HEK293 (cell line): Measurements from ENCODE around the gene PKIB.
A peak's percentile ranks its signal among the peaks of the same experiment; 100 is the strongest.

ENCODE experiments used
- AEBP2 ChIP-seq: fragments of 450-650 bp; formaldehyde crosslinking; IDR thresholded peaks from 2 replicates; pipeline ENCODE4 v1.5.1; 2016; ENCODE audit warnings: missing biosample characterization, missing genetic modification characterization, borderline replicate concordance
- FEZF1 ChIP-seq: fragments of 450-650 bp; formaldehyde crosslinking; IDR thresholded peaks from 2 replicates; pipeline ENCODE4 v1.5.1; 2016; ENCODE audit warnings: missing biosample characterization, missing genetic modification characterization
- GLIS1 ChIP-seq: fragments of 450-650 bp; formaldehyde crosslinking; IDR thresholded peaks from 2 replicates; pipeline ENCODE4 v1.5.1; 2016; ENCODE audit warnings: missing biosample characterization, missing genetic modification characterization
- HOXD13 ChIP-seq: sonication (generic); formaldehyde crosslinking; IDR thresholded peaks from 2 replicates; pipeline ENCODE4 v1.8.0; 2022; ENCODE audit warnings: missing genetic modification reagents, borderline replicate concordance
- MYNN ChIP-seq: fragments of 450-650 bp; formaldehyde crosslinking; IDR thresholded peaks from 2 replicates; pipeline ENCODE4 v1.5.1; 2016; ENCODE audit warnings: missing biosample characterization, missing genetic modification characterization, borderline replicate concordance
- TCF7L2 ChIP-seq: IDR thresholded peaks from 2 replicates; pipeline ENCODE4 v1.6.1; 2011; ENCODE audit warnings: low read depth, mild to moderate bottlenecking, inconsistent platforms, low read length, moderate library complexity, borderline replicate concordance
- ZBTB1 ChIP-seq: fragments of 450-650 bp; formaldehyde crosslinking; IDR thresholded peaks from 2 replicates; pipeline ENCODE4 v1.5.1; 2016; ENCODE audit warnings: missing biosample characterization, missing genetic modification characterization
- ZFP41 ChIP-seq: fragments of 450-650 bp; formaldehyde crosslinking; IDR thresholded peaks from 2 replicates; pipeline ENCODE4 v1.5.1; 2016; ENCODE audit warnings: missing biosample characterization, missing genetic modification characterization, borderline replicate concordance
- ZNF112 ChIP-seq: fragments of 450-650 bp; formaldehyde crosslinking; IDR thresholded peaks from 2 replicates; pipeline ENCODE4 v1.5.0; 2017; ENCODE audit warnings: missing biosample characterization, missing genetic modification characterization
- ZNF121 ChIP-seq: fragments of 450-650 bp; formaldehyde crosslinking; IDR thresholded peaks from 2 replicates; pipeline ENCODE4 v1.5.1; 2016; ENCODE audit warnings: missing biosample characterization, missing genetic modification characterization
- ZNF155 ChIP-seq: fragments of 450-650 bp; formaldehyde crosslinking; IDR thresholded peaks from 2 replicates; pipeline ENCODE4 v1.5.1; 2016; ENCODE audit warnings: missing biosample characterization, missing genetic modification characterization
- ZNF214 ChIP-seq: fragments of 450-650 bp; formaldehyde crosslinking; IDR thresholded peaks from 2 replicates; pipeline ENCODE4 v1.5.1; 2017; ENCODE audit warnings: missing biosample characterization, mild to moderate bottlenecking, missing genetic modification characterization, borderline replicate concordance
- ZNF24 ChIP-seq: fragments of 450-650 bp; formaldehyde crosslinking; IDR thresholded peaks from 2 replicates; pipeline ENCODE4 v1.5.1; 2016; ENCODE audit warnings: missing biosample characterization, missing genetic modification characterization
- ZNF292 ChIP-seq: fragments of 450-650 bp; formaldehyde crosslinking; IDR thresholded peaks from 2 replicates; pipeline ENCODE4 v1.5.1; 2016; ENCODE audit warnings: low read depth, missing biosample characterization, missing genetic modification characterization, borderline replicate concordance
- ZNF423 ChIP-seq: fragments of 450-650 bp; formaldehyde crosslinking; IDR thresholded peaks from 2 replicates; pipeline ENCODE4 v1.5.1; 2016; ENCODE audit warnings: missing biosample characterization, missing genetic modification characterization
- ZNF473 ChIP-seq: fragments of 450-650 bp; formaldehyde crosslinking; IDR thresholded peaks from 2 replicates; pipeline ENCODE4 v1.5.1; 2017; ENCODE audit warnings: missing biosample characterization, missing genetic modification characterization
- ZNF48 ChIP-seq: fragments of 450-650 bp; formaldehyde crosslinking; IDR thresholded peaks from 2 replicates; pipeline ENCODE4 v1.5.1; 2016; ENCODE audit warnings: missing biosample characterization, missing genetic modification characterization
- ZNF488 ChIP-seq: fragments of 450-650 bp; formaldehyde crosslinking; IDR thresholded peaks from 2 replicates; pipeline ENCODE4 v1.5.1; 2016; ENCODE audit warnings: missing biosample characterization, missing genetic modification characterization
- ZNF510 ChIP-seq: fragments of 450-650 bp; formaldehyde crosslinking; IDR thresholded peaks from 2 replicates; pipeline ENCODE4 v1.5.1; 2018; ENCODE audit warnings: mild to moderate bottlenecking, missing genetic modification characterization, missing biosample characterization; ENCODE audit not compliant: insufficient replicate concordance
- ZNF514 ChIP-seq: fragments of 450-650 bp; formaldehyde crosslinking; IDR thresholded peaks from 2 replicates; pipeline ENCODE4 v1.5.1; 2016; ENCODE audit warnings: missing biosample characterization, missing genetic modification characterization
- ZNF558 ChIP-seq: fragments of 450-650 bp; formaldehyde crosslinking; IDR thresholded peaks from 2 replicates; pipeline ENCODE4 v1.5.1; 2016; ENCODE audit warnings: missing biosample characterization, missing genetic modification characterization
- ZNF571 ChIP-seq: fragments of 450-650 bp; formaldehyde crosslinking; IDR thresholded peaks from 2 replicates; pipeline ENCODE4 v1.5.0; 2017; ENCODE audit warnings: missing biosample characterization, missing genetic modification characterization
- ZNF585B ChIP-seq: fragments of 450-650 bp; formaldehyde crosslinking; IDR thresholded peaks from 2 replicates; pipeline ENCODE4 v1.5.1; 2016; ENCODE audit warnings: missing biosample characterization, missing genetic modification characterization
- ZNF596 ChIP-seq: fragments of 450-650 bp; IDR thresholded peaks from 2 replicates; pipeline ENCODE4 v1.5.0; 2018; ENCODE audit warnings: missing biosample characterization, mild to moderate bottlenecking, missing genetic modification characterization, moderate library complexity
- ZNF621 ChIP-seq: fragments of 450-650 bp; formaldehyde crosslinking; IDR thresholded peaks from 2 replicates; pipeline ENCODE4 v1.5.1; 2017; ENCODE audit warnings: missing biosample characterization, missing genetic modification characterization
- ZNF624 ChIP-seq: fragments of 450-650 bp; formaldehyde crosslinking; IDR thresholded peaks from 2 replicates; pipeline ENCODE4 v1.5.1; 2017; ENCODE audit warnings: missing biosample characterization, missing genetic modification characterization
- ZNF664 ChIP-seq: fragments of 450-650 bp; formaldehyde crosslinking; IDR thresholded peaks from 2 replicates; pipeline ENCODE4 v1.5.1; 2016; ENCODE audit warnings: missing biosample characterization, missing genetic modification characterization
- ZNF704 ChIP-seq: fragments of 450-650 bp; formaldehyde crosslinking; IDR thresholded peaks from 2 replicates; pipeline ENCODE4 v1.5.1; 2016; ENCODE audit warnings: missing biosample characterization, missing genetic modification characterization
- TF ChIP-seq, protein P1 (sequence below): fragments of 450-650 bp; IDR thresholded peaks from 2 replicates; pipeline ENCODE4 v1.5.1; 2018; ENCODE audit warnings: missing biosample characterization, mild to moderate bottlenecking, missing genetic modification characterization
- TF ChIP-seq, protein P2 (sequence below): fragments of 450-650 bp; formaldehyde crosslinking; conservative IDR thresholded peaks from 2 replicates; pipeline ENCODE4 v1.5.1; 2016; ENCODE audit warnings: low read depth, missing biosample characterization, missing genetic modification characterization

The PKIB gene

GRCh38 chr6:122609881-122610689 lies at the start of gene PKIB (continued):
- TF ChIP-seq, protein P1, sequence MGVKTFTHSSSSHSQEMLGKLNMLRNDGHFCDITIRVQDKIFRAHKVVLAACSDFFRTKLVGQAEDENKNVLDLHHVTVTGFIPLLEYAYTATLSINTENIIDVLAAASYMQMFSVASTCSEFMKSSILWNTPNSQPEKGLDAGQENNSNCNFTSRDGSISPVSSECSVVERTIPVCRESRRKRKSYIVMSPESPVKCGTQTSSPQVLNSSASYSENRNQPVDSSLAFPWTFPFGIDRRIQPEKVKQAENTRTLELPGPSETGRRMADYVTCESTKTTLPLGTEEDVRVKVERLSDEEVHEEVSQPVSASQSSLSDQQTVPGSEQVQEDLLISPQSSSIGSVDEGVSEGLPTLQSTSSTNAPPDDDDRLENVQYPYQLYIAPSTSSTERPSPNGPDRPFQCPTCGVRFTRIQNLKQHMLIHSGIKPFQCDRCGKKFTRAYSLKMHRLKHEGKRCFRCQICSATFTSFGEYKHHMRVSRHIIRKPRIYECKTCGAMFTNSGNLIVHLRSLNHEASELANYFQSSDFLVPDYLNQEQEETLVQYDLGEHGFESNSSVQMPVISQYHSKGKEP (tag by site-specific recombination): peak; percentile 48; the same call in 1 of the 2 replicates
- no peak for TF ChIP-seq ZNF624 (tag by site-specific recombination)
- TF ChIP-seq, protein P2, sequence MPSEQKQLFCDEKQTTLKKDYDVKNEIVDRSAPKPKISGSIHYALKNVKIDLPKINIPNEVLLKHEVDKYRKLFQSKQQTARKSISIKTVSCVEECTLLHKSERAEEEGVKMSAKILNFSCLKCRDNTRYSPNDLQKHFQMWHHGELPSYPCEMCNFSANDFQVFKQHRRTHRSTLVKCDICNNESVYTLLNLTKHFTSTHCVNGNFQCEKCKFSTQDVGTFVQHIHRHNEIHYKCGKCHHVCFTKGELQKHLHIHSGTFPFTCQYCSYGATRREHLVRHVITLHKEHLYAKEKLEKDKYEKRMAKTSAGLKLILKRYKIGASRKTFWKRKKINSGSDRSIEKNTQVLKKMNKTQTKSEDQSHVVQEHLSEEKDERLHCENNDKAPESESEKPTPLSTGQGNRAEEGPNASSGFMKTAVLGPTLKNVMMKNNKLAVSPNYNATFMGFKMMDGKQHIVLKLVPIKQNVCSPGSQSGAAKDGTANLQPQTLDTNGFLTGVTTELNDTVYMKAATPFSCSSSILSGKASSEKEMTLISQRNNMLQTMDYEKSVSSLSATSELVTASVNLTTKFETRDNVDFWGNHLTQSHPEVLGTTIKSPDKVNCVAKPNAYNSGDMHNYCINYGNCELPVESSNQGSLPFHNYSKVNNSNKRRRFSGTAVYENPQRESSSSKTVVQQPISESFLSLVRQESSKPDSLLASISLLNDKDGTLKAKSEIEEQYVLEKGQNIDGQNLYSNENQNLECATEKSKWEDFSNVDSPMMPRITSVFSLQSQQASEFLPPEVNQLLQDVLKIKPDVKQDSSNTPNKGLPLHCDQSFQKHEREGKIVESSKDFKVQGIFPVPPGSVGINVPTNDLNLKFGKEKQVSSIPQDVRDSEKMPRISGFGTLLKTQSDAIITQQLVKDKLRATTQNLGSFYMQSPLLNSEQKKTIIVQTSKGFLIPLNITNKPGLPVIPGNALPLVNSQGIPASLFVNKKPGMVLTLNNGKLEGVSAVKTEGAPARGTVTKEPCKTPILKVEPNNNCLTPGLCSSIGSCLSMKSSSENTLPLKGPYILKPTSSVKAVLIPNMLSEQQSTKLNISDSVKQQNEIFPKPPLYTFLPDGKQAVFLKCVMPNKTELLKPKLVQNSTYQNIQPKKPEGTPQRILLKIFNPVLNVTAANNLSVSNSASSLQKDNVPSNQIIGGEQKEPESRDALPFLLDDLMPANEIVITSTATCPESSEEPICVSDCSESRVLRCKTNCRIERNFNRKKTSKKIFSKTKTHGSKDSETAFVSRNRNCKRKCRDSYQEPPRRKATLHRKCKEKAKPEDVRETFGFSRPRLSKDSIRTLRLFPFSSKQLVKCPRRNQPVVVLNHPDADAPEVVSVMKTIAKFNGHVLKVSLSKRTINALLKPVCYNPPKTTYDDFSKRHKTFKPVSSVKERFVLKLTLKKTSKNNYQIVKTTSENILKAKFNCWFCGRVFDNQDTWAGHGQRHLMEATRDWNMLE (tag by site-specific recombination): 0 out of 2 replicates have a peak, but pooled peaks have one; percentile 32
- TF ChIP-seq ZNF112: no peak
- TF ChIP-seq ZNF423 (tag by site-specific recombination): peak; percentile 55; the same call in 1 of the 2 replicates
- TF ChIP-seq ZNF571 (tag by site-specific recombination): no peak
- TF ChIP-seq ZNF585B (tag by site-specific recombination): no peak
- no peak; the same call in 1 of the 2 replicates for TF ChIP-seq ZNF24 (tag by site-specific recombination)
- no peak for TF ChIP-seq ZNF48 (tag by site-specific recombination)
- no peak for TF ChIP-seq ZNF558
- no peak for TF ChIP-seq ZNF473 (tag by site-specific recombination)
- no peak for TF ChIP-seq MYNN
- 0 out of 2 replicates have a peak, but pooled peaks have one; percentile 18 for TF ChIP-seq ZNF488 (tag by site-specific recombination)
- no peak for TF ChIP-seq ZNF121 (tag by site-specific recombination)
- TF ChIP-seq TCF7L2: peak; percentile 60; the same call in 1 of the 2 replicates
- TF ChIP-seq ZNF155 (tag by site-specific recombination): no peak
- no peak for TF ChIP-seq ZNF704 (tag by site-specific recombination)
- no peak for TF ChIP-seq ZNF292 (tag by site-specific recombination)
- peak; percentile 90 for TF ChIP-seq FEZF1
- TF ChIP-seq ZNF510 (tag by site-specific recombination): peak; percentile 44
- no peak for TF ChIP-seq AEBP2 (tag by site-specific recombination)
- TF ChIP-seq HOXD13: no peak
- no peak for TF ChIP-seq ZNF514 (tag by site-specific recombination)
- no peak for TF ChIP-seq ZNF214 (tag by site-specific recombination)
- TF ChIP-seq ZNF596 (tag by site-specific recombination): peak; percentile 34; the same call in 1 of the 2 replicates
- peak; percentile 61 for TF ChIP-seq GLIS1
- TF ChIP-seq ZBTB1 (tag by site-specific recombination): no peak
- TF ChIP-seq ZNF664: no peak
- no peak for TF ChIP-seq ZFP41 (tag by site-specific recombination)
- no peak for TF ChIP-seq ZNF621 (tag by site-specific recombination)
